ENCODE results near the gene RAB40B.

The RAB40B gene

DNA sequence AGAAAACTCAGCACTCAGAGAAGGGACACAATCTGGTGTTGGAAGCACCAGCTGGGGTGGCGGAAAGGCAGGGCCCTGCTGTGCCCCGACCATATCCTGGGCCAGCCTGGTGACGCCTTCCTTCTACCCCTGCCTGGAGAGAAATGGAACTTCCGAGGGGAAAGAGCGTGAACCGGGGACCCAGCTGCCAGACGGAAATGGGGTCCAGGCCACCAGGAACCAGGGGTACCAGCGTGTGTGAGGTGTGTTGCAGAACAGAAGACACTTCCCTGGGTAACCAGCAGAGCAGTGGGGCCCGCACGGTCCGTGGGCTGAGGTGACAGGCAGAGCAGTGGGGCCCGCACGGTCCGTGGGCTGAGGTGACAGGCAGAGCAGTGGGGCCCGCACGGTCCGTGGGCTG, 6.8 kb downstream of the RAB40B start:
- no peak for ATAC-seq (ENCODE audit: insufficient read depth, low read depth)
- no peak overlapping the region for H3K4me2 ChIP-seq (ENCODE audit: insufficient read depth, low read length)
- no peaks in the 10 kb centered on the region for H3K79me2 ChIP-seq (ENCODE audit: insufficient read depth, low read length)
- peaks cover 18% of the 10 kb centered on the region for H3K9me3 ChIP-seq (ENCODE audit: insufficient read depth, low read length, severe bottlenecking)
- no peaks in the 10 kb centered on the region for H3K27me3 ChIP-seq (ENCODE audit: insufficient read depth, low read length, poor library complexity)
- no peak overlapping the region for H3K27ac ChIP-seq (ENCODE audit: low read length)
- no peak overlapping the region for H2AFZ ChIP-seq (ENCODE audit: low read depth, low read length)
- no peak for DNase-seq
- H3K4me1 ChIP-seq (ENCODE audit: insufficient read depth, low read length) = no peaks in the 10 kb centered on the region
- H3K36me3 ChIP-seq (ENCODE audit: insufficient read depth, low read length) = no peaks in the 10 kb centered on the region
- H3K4me3 ChIP-seq (ENCODE audit: low read depth in 1 of 2, low read length in 2 of 2) = no peak overlapping the region
- no peak overlapping the region for H3K9ac ChIP-seq (ENCODE audit: low read depth, low read length)
- no peaks in the 10 kb centered on the region for H4K20me1 ChIP-seq (ENCODE audit: insufficient read depth, low read length)
- TF ChIP-seq, protein P1, sequence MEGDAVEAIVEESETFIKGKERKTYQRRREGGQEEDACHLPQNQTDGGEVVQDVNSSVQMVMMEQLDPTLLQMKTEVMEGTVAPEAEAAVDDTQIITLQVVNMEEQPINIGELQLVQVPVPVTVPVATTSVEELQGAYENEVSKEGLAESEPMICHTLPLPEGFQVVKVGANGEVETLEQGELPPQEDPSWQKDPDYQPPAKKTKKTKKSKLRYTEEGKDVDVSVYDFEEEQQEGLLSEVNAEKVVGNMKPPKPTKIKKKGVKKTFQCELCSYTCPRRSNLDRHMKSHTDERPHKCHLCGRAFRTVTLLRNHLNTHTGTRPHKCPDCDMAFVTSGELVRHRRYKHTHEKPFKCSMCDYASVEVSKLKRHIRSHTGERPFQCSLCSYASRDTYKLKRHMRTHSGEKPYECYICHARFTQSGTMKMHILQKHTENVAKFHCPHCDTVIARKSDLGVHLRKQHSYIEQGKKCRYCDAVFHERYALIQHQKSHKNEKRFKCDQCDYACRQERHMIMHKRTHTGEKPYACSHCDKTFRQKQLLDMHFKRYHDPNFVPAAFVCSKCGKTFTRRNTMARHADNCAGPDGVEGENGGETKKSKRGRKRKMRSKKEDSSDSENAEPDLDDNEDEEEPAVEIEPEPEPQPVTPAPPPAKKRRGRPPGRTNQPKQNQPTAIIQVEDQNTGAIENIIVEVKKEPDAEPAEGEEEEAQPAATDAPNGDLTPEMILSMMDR (IDR thresholded peaks at IDR 0.05; ENCODE audit: borderline replicate concordance, extremely low read depth, low read length, poor library complexity, severe bottlenecking) = no peak
- TF ChIP-seq EZH2 (IDR thresholded peaks at IDR 0.05; ENCODE audit: borderline replicate concordance, low read depth, low read length, severe bottlenecking) = no peak

DNA sequence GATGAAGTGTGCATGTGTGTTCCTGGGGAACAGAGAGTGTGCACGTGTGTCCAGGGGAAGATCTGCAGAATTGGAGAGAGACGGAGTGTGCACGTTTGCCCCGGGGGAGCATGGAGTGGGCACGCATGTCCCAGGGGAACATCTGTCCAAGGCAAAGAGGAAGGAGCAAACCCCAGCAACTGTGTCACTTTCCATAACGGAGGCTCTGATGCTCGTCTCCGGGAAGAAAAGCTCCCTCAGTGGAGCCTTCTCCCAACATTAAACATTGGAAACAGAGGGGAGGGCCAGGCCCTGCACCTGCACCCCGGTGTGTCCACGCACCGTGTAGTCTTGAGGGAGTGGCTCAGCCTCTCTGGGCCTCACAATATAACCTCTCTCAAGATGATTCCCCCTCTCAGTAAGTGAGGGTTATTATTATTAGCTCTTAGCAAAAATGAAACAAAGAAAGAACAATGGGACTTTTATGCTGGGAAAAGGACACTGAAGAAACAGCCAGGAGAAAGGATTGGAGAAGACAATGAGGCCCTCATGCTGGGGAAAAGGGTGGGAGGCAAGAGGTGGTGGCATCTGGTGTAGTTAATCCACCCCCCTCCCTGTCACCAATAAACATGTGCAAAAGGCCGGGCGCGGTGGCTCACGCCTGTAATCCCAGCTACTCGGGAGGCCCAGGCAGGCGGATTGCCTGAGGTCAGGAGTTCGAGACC, 7.6 kb downstream of the RAB40B start:
- Histone ChIP-seq H3K4me1 (ENCODE audit: insufficient read depth, low read length) (no peaks in the 10 kb centered on the region), H2AFZ (ENCODE audit: low read depth, low read length) (no peak overlapping the region), H3K9me3 (ENCODE audit: insufficient read depth, low read length, severe bottlenecking) (peaks cover 15% of the 10 kb centered on the region), H4K20me1 (ENCODE audit: insufficient read depth, low read length) (no peaks in the 10 kb centered on the region), H3K36me3 (ENCODE audit: insufficient read depth, low read length) (no peaks in the 10 kb centered on the region), H3K79me2 (ENCODE audit: insufficient read depth, low read length) (no peaks in the 10 kb centered on the region), H3K4me3 (ENCODE audit: low read depth in 1 of 2, low read length in 2 of 2) (no peak overlapping the region), H3K4me2 (ENCODE audit: insufficient read depth, low read length) (no peak overlapping the region), H3K9ac (ENCODE audit: low read depth, low read length) (no peak overlapping the region), H3K27ac (ENCODE audit: low read length) (no peak overlapping the region), H3K27me3 (ENCODE audit: insufficient read depth, low read length, poor library complexity) (no peaks in the 10 kb centered on the region)
- TF ChIP-seq, protein P1 (IDR thresholded peaks at IDR 0.05; ENCODE audit: borderline replicate concordance, extremely low read depth, low read length, poor library complexity, severe bottlenecking) = no peak
- TF ChIP-seq EZH2 (IDR thresholded peaks at IDR 0.05; ENCODE audit: borderline replicate concordance, low read depth, low read length, severe bottlenecking) = no peak
- ATAC-seq (ENCODE audit: insufficient read depth, low read depth) = no peak
- no peak for DNase-seq

DNA sequence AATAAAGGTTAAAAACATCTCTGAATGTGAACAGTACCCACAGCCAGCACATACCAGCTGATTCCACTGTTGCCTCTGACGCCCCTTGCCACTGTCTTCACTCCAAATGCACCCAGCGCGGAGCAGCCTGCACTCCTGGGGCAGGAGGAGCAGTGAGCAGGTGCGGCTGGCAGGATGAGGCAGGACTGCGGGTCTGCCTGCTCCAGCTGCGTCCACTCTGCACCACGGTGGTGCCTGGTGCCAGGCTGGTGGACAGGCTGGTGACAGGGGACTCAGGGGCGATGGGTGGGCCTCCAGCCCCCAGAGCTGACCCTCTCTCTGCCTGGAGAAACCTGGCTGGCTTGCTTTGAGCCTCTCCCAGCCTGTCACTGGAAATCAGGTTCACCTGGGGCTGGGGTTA, 9.4 kb downstream of the RAB40B start:
- Histone ChIP-seq H3K9ac (ENCODE audit: low read depth, low read length) (no peak overlapping the region), H2AFZ (ENCODE audit: low read depth, low read length) (no peak overlapping the region), H4K20me1 (ENCODE audit: insufficient read depth, low read length) (no peaks in the 10 kb centered on the region), H3K9me3 (ENCODE audit: insufficient read depth, low read length, severe bottlenecking) (peaks cover 1% of the 10 kb centered on the region), H3K27ac (ENCODE audit: low read length) (no peak overlapping the region), H3K36me3 (ENCODE audit: insufficient read depth, low read length) (no peaks in the 10 kb centered on the region), H3K27me3 (ENCODE audit: insufficient read depth, low read length, poor library complexity) (no peaks in the 10 kb centered on the region), H3K79me2 (ENCODE audit: insufficient read depth, low read length) (no peaks in the 10 kb centered on the region), H3K4me3 (ENCODE audit: low read depth in 1 of 2, low read length in 2 of 2) (no peak overlapping the region), H3K4me2 (ENCODE audit: insufficient read depth, low read length) (no peak overlapping the region), H3K4me1 (ENCODE audit: insufficient read depth, low read length) (no peaks in the 10 kb centered on the region)
- TF ChIP-seq EZH2 (IDR thresholded peaks at IDR 0.05; ENCODE audit: borderline replicate concordance, low read depth, low read length, severe bottlenecking) = no peak
- TF ChIP-seq, protein P1 (IDR thresholded peaks at IDR 0.05; ENCODE audit: borderline replicate concordance, extremely low read depth, low read length, poor library complexity, severe bottlenecking) = no peak
- no peak for DNase-seq
- ATAC-seq (ENCODE audit: insufficient read depth, low read depth) = no peak
